HG03064 (cell line): ENCODE data around the gene BTBD7.
"Not testable (repeated sequence)": the region's sequence is repeated elsewhere in the genome, so short reads cannot be mapped to it uniquely, and the experiment has no call there.

Experiments used
- ATAC-seq: cut with Tn5 transposase; IDR thresholded peaks from one replicate; pipeline ENCODE4 v1.9.1; 2021; ENCODE audit warnings: low read depth; ENCODE audit not compliant: unreplicated experiment

BTBD7 gene

GRCh38 chr14:93249128-93249831, 83.6 kb downstream of the BTBD7 start:
- no peak for ATAC-seq

GRCh38 chr14:93246534-93246933, 86.3 kb downstream of the BTBD7 start:
- ATAC-seq: no peak

GRCh38 chr14:93245764-93246420, 86.9 kb downstream of the BTBD7 start:
- no peak for ATAC-seq

GRCh38 chr14:93240678-93241000, 92.2 kb downstream of the BTBD7 start:
- ATAC-seq: no peak

- no peak for ATAC-seq
Observed at GRCh38 chr14:93239869-93240677, 92.8 kb downstream of the BTBD7 start.

GRCh38 chr14:93234798-93235197, 98.0 kb downstream of the BTBD7 start:
- no peak for ATAC-seq

- ATAC-seq: not testable (repeated sequence)
Observed at GRCh38 chr14:93233078-93233477, 99.8 kb downstream of the BTBD7 start.

- ATAC-seq: no peak
Observed at GRCh38 chr14:93232159-93232558, 100.7 kb downstream of the BTBD7 start.

- no peak for ATAC-seq
Observed at GRCh38 chr14:93231129-93231979, 101.5 kb downstream of the BTBD7 start.

- no peak for ATAC-seq
Observed at GRCh38 chr14:93230539-93230938, 102.3 kb downstream of the BTBD7 start.

GRCh38 chr14:93228550-93228949, 104.3 kb downstream of the BTBD7 start:
- ATAC-seq: no peak

- no peak for ATAC-seq
Observed at GRCh38 chr14:93223565-93223964, 109.3 kb downstream of the BTBD7 start.

- ATAC-seq: no peak
Observed at GRCh38 chr14:93220509-93220908, 112.3 kb downstream of the BTBD7 start.

- ATAC-seq: peak; percentile 81
Observed at GRCh38 chr14:93219103-93219726, 113.6 kb downstream of the BTBD7 start.

- no peak for ATAC-seq
Observed at GRCh38 chr14:93214598-93214997, 118.2 kb downstream of the BTBD7 start.

GRCh38 chr14:93212432-93212831, 120.4 kb downstream of the BTBD7 start:
- peak; percentile 48 for ATAC-seq

- peak; percentile 34 for ATAC-seq
Observed at GRCh38 chr14:93207468-93208308, 125.1 kb downstream of the BTBD7 start.

GRCh38 chr14:93206793-93207467, 125.9 kb downstream of the BTBD7 start, which contains the start of the genes GON7 and UBR7:
TSS of gene GON7 (minus strand) at chr14:93207065. CDS start at chr14:93207037, 28 bp downstream.
TSS of gene UBR7 (plus strand) at chr14:93207256. CDS start at chr14:93207292, 36 bp downstream.
- ATAC-seq: peak; percentile 85
